Calu3 (cell line): Measurements from ENCODE around the gene HOXB1. TPM values are rescaled to one million over a fixed set of nuclear protein-coding genes. Genes with fewer than 3 reads are reported as not detected.

ENCODE experiments used
- BruUV-seq: library from RNA; stranded (reverse); fragments of 400-500 nt; replicated peaks from 2 replicates; lab custom pipeline; 2021; lab: Mats Ljungman, UMichigan
- CTCF ChIA-PET: fragments of 300-600 bp; sonication (Branson Sonifier 250); formaldehyde crosslinking; loops from one replicate; lab custom pipeline; 2022; ENCODE audit warnings: antibody characterized with exemption; lab: Charles Lee
- DNase-seq: peaks from one replicate; pipeline ENCODE4 v3.0.0; 2022
- H3K27ac Mint-ChIP-seq: one replicate; pipeline ENCODE4 v1.8.0; 2022; ENCODE audit warnings: mixed read lengths; ENCODE audit not compliant: unreplicated experiment
- H3K27me3 Mint-ChIP-seq: one replicate; pipeline ENCODE4 v1.8.0; 2022; ENCODE audit warnings: mixed read lengths; ENCODE audit not compliant: unreplicated experiment
- H3K36me3 Mint-ChIP-seq: one replicate; pipeline ENCODE4 v1.8.0; 2022; ENCODE audit warnings: mild to moderate bottlenecking, moderate library complexity, mixed read lengths; ENCODE audit not compliant: insufficient read depth, unreplicated experiment
- H3K4me1 Mint-ChIP-seq: one replicate; pipeline ENCODE4 v1.8.0; 2022; ENCODE audit warnings: mild to moderate bottlenecking, low read depth, mixed read lengths; ENCODE audit not compliant: unreplicated experiment
- H3K4me3 Mint-ChIP-seq: one replicate; pipeline ENCODE4 v1.8.0; 2022; ENCODE audit warnings: mild to moderate bottlenecking, low read depth, moderate library complexity, mixed read lengths; ENCODE audit not compliant: unreplicated experiment
- H3K9me3 Mint-ChIP-seq: one replicate; pipeline ENCODE4 v1.8.0; 2022; ENCODE audit warnings: low read depth, mixed read lengths; ENCODE audit not compliant: unreplicated experiment
- intact Hi-C: fragments of 100-400 bp; cut with micrococcal nuclease; formaldehyde crosslinking; loops from one replicate; pipeline ENCODE4 v1.10.0; 2022; ENCODE audit not compliant: unreplicated experiment
- total RNA-seq: library from RNA; stranded (reverse); gene quantifications from 2 replicates; pipeline ENCODE4 v1.2.3, GENCODE V29; 2022
- TF ChIP-seq, protein P1 (sequence below): fragments of 200-600 bp; IDR thresholded peaks from one replicate; pipeline ENCODE4 v1.8.0; 2022; ENCODE audit warnings: antibody characterized with exemption; ENCODE audit not compliant: unreplicated experiment

Gene HOXB1
- total RNA-seq, 1 experiment from 2014 or later = not detected

DNA sequence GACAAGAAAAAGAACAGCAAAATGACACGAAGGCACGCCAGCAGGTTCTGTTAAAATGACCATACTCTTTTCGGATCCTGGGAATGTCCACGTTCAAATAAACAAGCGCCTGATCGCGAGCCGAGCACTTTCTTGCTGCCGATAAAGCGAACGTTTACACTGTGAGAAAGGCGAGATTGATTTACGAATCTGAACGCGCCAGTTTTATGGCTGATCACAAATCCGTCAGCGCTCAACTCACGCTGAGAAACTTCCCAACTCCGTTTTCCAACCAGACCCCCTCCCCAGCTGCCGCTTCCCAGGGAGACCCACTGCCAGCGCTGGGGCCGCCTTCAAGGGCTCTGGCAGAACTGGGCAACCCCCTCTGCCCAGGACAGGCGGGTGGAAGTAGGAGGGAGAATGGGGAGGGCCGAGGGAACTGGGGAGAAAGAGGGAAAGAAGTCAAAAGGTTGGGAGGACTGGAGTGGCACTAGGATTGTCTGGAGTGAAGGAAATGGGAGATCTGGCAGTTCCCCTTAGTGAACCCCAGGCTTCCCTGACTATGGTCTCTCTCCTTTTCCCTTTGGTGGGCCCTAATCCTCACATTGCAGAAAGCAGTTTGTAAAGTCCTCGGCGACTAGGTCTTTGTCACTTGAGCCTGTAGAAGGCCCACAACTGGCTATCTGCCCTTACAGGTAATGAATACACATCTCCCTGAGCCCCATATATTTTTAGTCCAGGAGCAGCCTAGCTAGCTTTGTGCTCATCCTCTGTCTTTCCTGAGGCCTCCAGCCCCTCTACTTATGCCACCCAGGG lies 40.4 kb upstream of the HOXB1 start:
- intact Hi-C loops = no loop called here
- Mint-ChIP-seq H3K27ac (peak overlapping the region; percentile 66), H3K4me1 (peaks cover 32% of the 10 kb centered on the region), H3K4me3 (no peak overlapping the region), H3K36me3 (peaks cover 79% of the 10 kb centered on the region), H3K27me3 (no peaks in the 10 kb centered on the region), H3K9me3 (no peaks in the 10 kb centered on the region)
- TF ChIP-seq, protein P1, sequence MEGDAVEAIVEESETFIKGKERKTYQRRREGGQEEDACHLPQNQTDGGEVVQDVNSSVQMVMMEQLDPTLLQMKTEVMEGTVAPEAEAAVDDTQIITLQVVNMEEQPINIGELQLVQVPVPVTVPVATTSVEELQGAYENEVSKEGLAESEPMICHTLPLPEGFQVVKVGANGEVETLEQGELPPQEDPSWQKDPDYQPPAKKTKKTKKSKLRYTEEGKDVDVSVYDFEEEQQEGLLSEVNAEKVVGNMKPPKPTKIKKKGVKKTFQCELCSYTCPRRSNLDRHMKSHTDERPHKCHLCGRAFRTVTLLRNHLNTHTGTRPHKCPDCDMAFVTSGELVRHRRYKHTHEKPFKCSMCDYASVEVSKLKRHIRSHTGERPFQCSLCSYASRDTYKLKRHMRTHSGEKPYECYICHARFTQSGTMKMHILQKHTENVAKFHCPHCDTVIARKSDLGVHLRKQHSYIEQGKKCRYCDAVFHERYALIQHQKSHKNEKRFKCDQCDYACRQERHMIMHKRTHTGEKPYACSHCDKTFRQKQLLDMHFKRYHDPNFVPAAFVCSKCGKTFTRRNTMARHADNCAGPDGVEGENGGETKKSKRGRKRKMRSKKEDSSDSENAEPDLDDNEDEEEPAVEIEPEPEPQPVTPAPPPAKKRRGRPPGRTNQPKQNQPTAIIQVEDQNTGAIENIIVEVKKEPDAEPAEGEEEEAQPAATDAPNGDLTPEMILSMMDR = no peak
- BruUV-seq = no TSS peak
- no peak for DNase-seq
- CTCF ChIA-PET = no interaction called here

DNA sequence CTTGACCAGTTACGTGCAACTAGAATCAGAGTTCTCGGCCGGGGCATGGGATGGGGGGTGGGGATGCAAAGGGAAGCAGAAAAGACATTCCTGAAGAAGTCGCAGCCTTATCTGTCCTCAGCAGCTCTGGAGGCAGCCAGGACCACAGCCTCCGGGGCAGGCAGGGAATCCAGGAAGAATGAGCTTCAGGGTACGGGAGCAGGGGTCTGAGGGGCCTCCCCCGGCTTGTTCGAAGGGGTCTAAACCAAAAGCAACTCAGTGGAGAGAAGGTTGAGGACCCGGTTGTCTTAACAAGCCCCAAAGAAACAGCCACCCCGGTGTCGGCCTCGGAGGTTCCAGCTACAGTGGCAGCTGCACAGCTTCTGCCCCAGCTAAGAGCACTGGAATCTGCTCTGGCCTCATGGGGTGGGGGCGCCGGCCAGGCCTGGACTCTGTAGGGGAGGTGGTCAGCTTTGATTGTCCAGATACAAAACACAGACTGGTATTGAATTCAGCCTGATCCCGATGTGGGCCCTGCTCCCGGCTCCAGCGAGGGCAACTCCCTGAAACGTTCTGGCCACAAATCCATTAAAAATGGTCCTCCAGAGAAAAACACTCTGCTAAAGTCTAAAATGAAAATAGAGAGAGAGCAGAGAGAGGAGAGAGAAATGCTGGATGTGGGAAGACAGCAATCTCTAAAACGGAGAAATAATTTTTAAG lies 39.7 kb upstream of the HOXB1 start:
- TF ChIP-seq, protein P1 = no peak
- H3K4me1 Mint-ChIP-seq = peaks cover 32% of the 10 kb centered on the region

GRCh38 chr17:48569674-48570324 lies 39.0 kb upstream of the HOXB1 start:
- H3K4me3 Mint-ChIP-seq = no peak overlapping the region
- H3K9me3 Mint-ChIP-seq = no peaks in the 10 kb centered on the region
- no peaks in the 10 kb centered on the region for H3K27me3 Mint-ChIP-seq
- peak overlapping the region; percentile 66 for H3K27ac Mint-ChIP-seq
- BruUV-seq = no TSS peak
- TF ChIP-seq, protein P1 = no peak
- no peak for DNase-seq
- H3K36me3 Mint-ChIP-seq = peaks cover 66% of the 10 kb centered on the region
- CTCF ChIA-PET = interaction anchor here (0.5 kb wide), 1 partner anchor 218 kb away, joined by 3 read pairs; no protein-coding TSS in a partner anchor
- intact Hi-C loops = no loop called here
- H3K4me1 Mint-ChIP-seq = peaks cover 32% of the 10 kb centered on the region

More for the DNA sequence above, 39.7 kb upstream of the HOXB1 start:
- Mint-ChIP-seq H3K27ac (peak overlapping the region; percentile 66), H3K4me3 (no peak overlapping the region), H3K36me3 (peaks cover 72% of the 10 kb centered on the region), H3K27me3 (no peaks in the 10 kb centered on the region), H3K9me3 (no peaks in the 10 kb centered on the region)
- intact Hi-C loops = no loop called here
- BruUV-seq = no TSS peak
- no peak for DNase-seq
- CTCF ChIA-PET = interaction anchor here (0.5 kb wide), 1 partner anchor 219 kb away, joined by 5 read pairs; no protein-coding TSS in a partner anchor

GRCh38 chr17:48569240-48569582 lies 38.4 kb upstream of the HOXB1 start:
- Mint-ChIP-seq H3K9me3 (no peaks in the 10 kb centered on the region), H3K27ac (no peak overlapping the region), H3K4me3 (no peak overlapping the region), H3K36me3 (peaks cover 65% of the 10 kb centered on the region), H3K4me1 (peaks cover 27% of the 10 kb centered on the region), H3K27me3 (no peaks in the 10 kb centered on the region)
- BruUV-seq = no TSS peak
- TF ChIP-seq, protein P1 = no peak
- intact Hi-C loops = no loop called here
- no peak for DNase-seq
- CTCF ChIA-PET = no interaction called here
